Erythroblast (primary cell): ENCODE results near the gene TMPRSS7.

ENCODE experiments used
- GATA1 ChIP-seq: IDR thresholded peaks from 2 replicates; pipeline ENCODE4 v1.6.1; 2011; ENCODE audit warnings: low read depth, mild to moderate bottlenecking, control low read depth, low read length, moderate library complexity
- POLR2A ChIP-seq: IDR thresholded peaks from 2 replicates; pipeline ENCODE4 v1.6.1; 2011; ENCODE audit warnings: mild to moderate bottlenecking, low read length

DNA sequence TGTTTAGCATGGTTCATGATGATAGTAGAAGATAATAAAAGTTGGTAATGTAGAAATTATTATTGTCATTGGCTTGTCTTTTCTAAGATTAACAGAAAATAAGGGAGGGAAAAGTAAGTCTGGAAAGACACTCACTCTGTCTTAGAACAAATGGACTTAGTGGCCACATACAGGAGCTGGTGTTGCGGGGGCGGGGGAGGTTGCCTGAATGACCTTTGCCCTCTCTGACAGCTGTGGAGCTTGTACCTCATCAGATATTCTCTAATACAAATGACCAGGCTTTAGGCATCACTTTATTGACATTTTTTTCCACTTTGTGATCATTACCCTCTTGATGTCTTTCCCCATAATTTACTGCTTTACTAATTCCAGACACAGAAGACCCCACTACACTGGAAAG is 29.9 kb upstream of the TMPRSS7 start:
- no peak for TF ChIP-seq POLR2A
- no peak for TF ChIP-seq GATA1
